Subcutaneous abdominal adipose tissue (tissue), 5 donors: ENCODE data around the gene TBX10.
A peak's percentile ranks its signal among the peaks of the same experiment; 100 is the strongest.

Experiments used
- H3K27ac ChIP-seq: one replicate; pipeline ENCODE4 v1.7.0; 2013; ENCODE audit warnings: low read depth, mild to moderate bottlenecking, inconsistent platforms, low read length, moderate library complexity
- H3K27me3 ChIP-seq, 5 donors: one replicate each; pipeline ENCODE4 v1.7.0; 2013; ENCODE audit warnings: low read length in 5 of 5, inconsistent platforms in 1 of 5; ENCODE audit not compliant: control insufficient read depth in 5 of 5, insufficient read depth in 4 of 5
- H3K36me3 ChIP-seq, 5 donors: one replicate each; pipeline ENCODE4 v1.7.0; 2013; ENCODE audit warnings: low read length in 5 of 5; ENCODE audit not compliant: control insufficient read depth in 5 of 5, insufficient read depth in 5 of 5
- H3K4me1 ChIP-seq, 5 donors: one replicate each; pipeline ENCODE4 v1.7.0; 2013; ENCODE audit warnings: low read length in 5 of 5, mild to moderate bottlenecking in 3 of 5, moderate library complexity in 1 of 5; ENCODE audit not compliant: control insufficient read depth in 5 of 5, insufficient read depth in 5 of 5
- H3K4me3 ChIP-seq, 5 donors: one replicate each; pipeline ENCODE4 v1.7.0; 2013; ENCODE audit warnings: low read length in 5 of 5, low read depth in 1 of 5
- H3K9ac ChIP-seq, 5 donors: one replicate each; pipeline ENCODE4 v1.7.0; 2013; ENCODE audit warnings: low read length in 5 of 5, mild to moderate bottlenecking in 4 of 5, moderate library complexity in 3 of 5
- H3K9me3 ChIP-seq, 5 donors: one replicate each; pipeline ENCODE4 v1.7.0; 2013; ENCODE audit warnings: low read length in 5 of 5; ENCODE audit not compliant: control insufficient read depth in 5 of 5
- donor health status: healthy.
- donor health status: healthy.
- donor health status: healthy.
- donor health status: healthy.
- donor health status: healthy.

The TBX10 gene

GRCh38 chr11:67586568-67587250 lies 52.9 kb downstream of the TBX10 start:
- H3K9me3 ChIP-seq, result no peaks in the 10 kb centered on the region
- H3K27me3 ChIP-seq, result no peaks in the 10 kb centered on the region
- no peak overlapping the region for H3K4me3 ChIP-seq
- peaks cover 0 to 35% (median 23%) of the 10 kb centered on the region in 5 donors for H3K4me1 ChIP-seq
- no peak overlapping the region for H3K9ac ChIP-seq
- peaks cover 0 to 39% (median 24%) of the 10 kb centered on the region in 5 donors for H3K36me3 ChIP-seq
- H3K27ac ChIP-seq, result no peak overlapping the region

- H3K27me3 ChIP-seq, result no peaks in the 10 kb centered on the region
- H3K27ac ChIP-seq, result no peak overlapping the region
- peaks cover 0 to 35% (median 23%) of the 10 kb centered on the region in 5 donors for H3K4me1 ChIP-seq
- H3K36me3 ChIP-seq, result peaks cover 0 to 39% (median 24%) of the 10 kb centered on the region in 5 donors
- H3K9ac ChIP-seq, result peak overlapping the region in 3 of 5 donors; percentile 20 to 42 (median 36)
- H3K9me3 ChIP-seq, result no peaks in the 10 kb centered on the region
- no peak overlapping the region for H3K4me3 ChIP-seq
Observed at GRCh38 chr11:67585911-67586310, 53.7 kb downstream of the TBX10 start.

GRCh38 chr11:67584881-67585873 lies 54.4 kb downstream of the TBX10 start:
- Histone ChIP-seq H3K9ac (peak overlapping the region in 4 of 5 donors; percentile 68 to 78 (median 73)), H3K4me3 (peak overlapping the region; percentile 31 to 72 (median 70)), H3K4me1 (peaks cover 0 to 35% (median 23%) of the 10 kb centered on the region in 5 donors)

GRCh38 chr11:67584205-67584880 lies 55.2 kb downstream of the TBX10 start:
- Histone ChIP-seq H3K27ac (peak overlapping the region; percentile 82), H3K9ac (peak overlapping the region; percentile 38 to 78 (median 71)), H3K9me3 (no peaks in the 10 kb centered on the region), H3K36me3 (peaks cover 0 to 39% (median 24%) of the 10 kb centered on the region in 5 donors), H3K4me1 (peaks cover 0 to 35% (median 23%) of the 10 kb centered on the region in 5 donors), H3K4me3 (peak overlapping the region; percentile 31 to 72 (median 70)), H3K27me3 (peaks cover 0 to 4% (median 0%) of the 10 kb centered on the region in 5 donors)

More at GRCh38 chr11:67584881-67585873, 54.4 kb downstream of the TBX10 start:
- Histone ChIP-seq H3K36me3 (peaks cover 0 to 39% (median 24%) of the 10 kb centered on the region in 5 donors), H3K27ac (peak overlapping the region; percentile 82), H3K9me3 (no peaks in the 10 kb centered on the region), H3K27me3 (no peaks in the 10 kb centered on the region)

GRCh38 chr11:67583247-67584204 lies 56.0 kb downstream of the TBX10 start, which contains the start of gene GSTP1:
Gene GSTP1 (plus strand): TSS chr11:67583812. CDS start chr11:67583844, 32 bp downstream.
- H3K27ac ChIP-seq, result peak within 1 kb of the TSS; percentile 82
- H3K27me3 ChIP-seq, result peaks cover 0 to 4% (median 0%) of the 10 kb centered on the region in 5 donors
- peaks cover 0 to 35% (median 21%) of the 10 kb centered on the region in 5 donors for H3K36me3 ChIP-seq
- peak within 1 kb of the TSS; percentile 31 to 72 (median 70) for H3K4me3 ChIP-seq
- peak within 1 kb of the TSS; percentile 38 to 78 (median 71) for H3K9ac ChIP-seq
- peaks cover 0 to 32% (median 23%) of the 10 kb centered on the region in 5 donors for H3K4me1 ChIP-seq
- H3K9me3 ChIP-seq, result no peaks in the 10 kb centered on the region

GRCh38 chr11:67582011-67582410 lies 57.6 kb downstream of the TBX10 start:
- no peaks in the 10 kb centered on the region for H3K9me3 ChIP-seq
- no peak overlapping the region for H3K9ac ChIP-seq
- H3K4me1 ChIP-seq, result peaks cover 0 to 27% (median 21%) of the 10 kb centered on the region in 5 donors
- H3K4me3 ChIP-seq, result no peak overlapping the region
- H3K27me3 ChIP-seq, result peaks cover 0 to 17% (median 4%) of the 10 kb centered on the region in 5 donors
- H3K36me3 ChIP-seq, result peaks cover 0 to 24% (median 17%) of the 10 kb centered on the region in 5 donors
- H3K27ac ChIP-seq, result no peak overlapping the region

- Histone ChIP-seq H3K4me1 (peaks cover 0 to 27% (median 21%) of the 10 kb centered on the region in 5 donors), H3K9me3 (no peaks in the 10 kb centered on the region), H3K4me3 (no peak overlapping the region), H3K36me3 (peaks cover 0 to 19% (median 15%) of the 10 kb centered on the region in 5 donors), H3K9ac (no peak overlapping the region), H3K27me3 (peaks cover 0 to 17% (median 4%) of the 10 kb centered on the region in 5 donors), H3K27ac (no peak overlapping the region)
Observed at GRCh38 chr11:67581469-67581868, 58.1 kb downstream of the TBX10 start.
